Endothelial cell (in vitro differentiated cells): ENCODE results near the gene EFCAB12. TPM values are rescaled to one million over a fixed set of nuclear protein-coding genes. Genes with fewer than 3 reads are reported as not detected.

Source experiments
- DNase-seq: peaks from one replicate; pipeline ENCODE4 v3.0.0; 2021; ENCODE audit warnings: low spot score
- H3K27ac Mint-ChIP-seq: one replicate; pipeline ENCODE4 v1.8.0; 2021; ENCODE audit warnings: mixed read lengths, inconsistent platforms; ENCODE audit not compliant: unreplicated experiment
- H3K27me3 Mint-ChIP-seq: one replicate; pipeline ENCODE4 v1.8.0; 2021; ENCODE audit warnings: mild to moderate bottlenecking, moderate library complexity, mixed read lengths, inconsistent platforms; ENCODE audit not compliant: unreplicated experiment
- H3K36me3 Mint-ChIP-seq: one replicate; pipeline ENCODE4 v1.8.0; 2021; ENCODE audit warnings: mild to moderate bottlenecking, low read depth, mixed read lengths, inconsistent platforms; ENCODE audit not compliant: unreplicated experiment
- H3K4me1 Mint-ChIP-seq: one replicate; pipeline ENCODE4 v1.8.0; 2021; ENCODE audit warnings: mild to moderate bottlenecking, mixed read lengths, inconsistent platforms; ENCODE audit not compliant: unreplicated experiment
- H3K4me3 Mint-ChIP-seq: one replicate; pipeline ENCODE4 v1.8.0; 2021; ENCODE audit warnings: mild to moderate bottlenecking, mixed read lengths, inconsistent platforms; ENCODE audit not compliant: unreplicated experiment
- H3K9me3 Mint-ChIP-seq: one replicate; pipeline ENCODE4 v1.8.0; 2021; ENCODE audit warnings: mixed read lengths, inconsistent platforms; ENCODE audit not compliant: unreplicated experiment
- CTCF ChIP-seq: fragments of 200-600 bp; sonication (generic); IDR thresholded peaks from one replicate; pipeline ENCODE4 v1.5.0; 2021; ENCODE audit warnings: antibody characterized with exemption; ENCODE audit not compliant: unreplicated experiment
- total RNA-seq: library from RNA; stranded (reverse); fragmentation: NEBNext Ultra II Directional; extraction: Animal tissue kit (Norgen Biotek cat#: 25700); gene quantifications from one replicate; pipeline ENCODE4 v1.2.1, GENCODE V29; 2021; ENCODE audit not compliant: unreplicated experiment

Gene EFCAB12
- total RNA-seq, 1 donor from 2014 or later, result 0.21 TPM

GRCh38 chr3:129463716-129464115 lies 35.3 kb upstream of the EFCAB12 start:
- Mint-ChIP-seq H3K27ac (no peak overlapping the region), H3K4me1 (peaks cover 22% of the 10 kb centered on the region), H3K36me3 (peaks cover 4% of the 10 kb centered on the region), H3K27me3 (no peaks in the 10 kb centered on the region), H3K4me3 (no peak overlapping the region), H3K9me3 (no peaks in the 10 kb centered on the region)
- TF ChIP-seq CTCF, result no peak
- DNase-seq, result no peak

- Mint-ChIP-seq H3K36me3 (peaks cover 4% of the 10 kb centered on the region), H3K9me3 (no peaks in the 10 kb centered on the region), H3K4me1 (peaks cover 22% of the 10 kb centered on the region), H3K27ac (no peak overlapping the region), H3K4me3 (no peak overlapping the region), H3K27me3 (no peaks in the 10 kb centered on the region)
- no peak for TF ChIP-seq CTCF
- no peak for DNase-seq
Measured at GRCh38 chr3:129463094-129463493, 34.7 kb upstream of the EFCAB12 start.

- Mint-ChIP-seq H3K4me1 (peaks cover 20% of the 10 kb centered on the region), H3K27me3 (no peaks in the 10 kb centered on the region)
Measured at GRCh38 chr3:129462361-129462968, 34.0 kb upstream of the EFCAB12 start.

GRCh38 chr3:129461461-129462146 lies 33.2 kb upstream of the EFCAB12 start:
- Mint-ChIP-seq H3K27ac (peak overlapping the region; percentile 74), H3K9me3 (no peaks in the 10 kb centered on the region), H3K27me3 (no peaks in the 10 kb centered on the region), H3K4me3 (no peak overlapping the region), H3K4me1 (peaks cover 13% of the 10 kb centered on the region), H3K36me3 (peaks cover 10% of the 10 kb centered on the region)
- DNase-seq, result no peak
- no peak for TF ChIP-seq CTCF

More at GRCh38 chr3:129462361-129462968, 34.0 kb upstream of the EFCAB12 start:
- TF ChIP-seq CTCF, result no peak
- Mint-ChIP-seq H3K9me3 (no peaks in the 10 kb centered on the region), H3K36me3 (peaks cover 4% of the 10 kb centered on the region), H3K27ac (no peak overlapping the region), H3K4me3 (no peak overlapping the region)
- DNase-seq, result no peak

- H3K9me3 Mint-ChIP-seq, result no peaks in the 10 kb centered on the region
- H3K4me1 Mint-ChIP-seq, result peaks cover 12% of the 10 kb centered on the region
- H3K27me3 Mint-ChIP-seq, result no peaks in the 10 kb centered on the region
- H3K36me3 Mint-ChIP-seq, result peaks cover 10% of the 10 kb centered on the region
- no peak overlapping the region for H3K27ac Mint-ChIP-seq
- H3K4me3 Mint-ChIP-seq, result no peak overlapping the region
- DNase-seq, result no peak
- no peak for TF ChIP-seq CTCF
Measured at GRCh38 chr3:129461022-129461421, 32.6 kb upstream of the EFCAB12 start.
